SU-DHL-6 (cell line): ENCODE measurements around the gene CEP170B.

Source experiments
- H2AFZ ChIP-seq: fragments of 200-600 bp; sonication (generic); 2 replicates; pipeline ENCODE4 v1.6.1; 2014; ENCODE audit warnings: low read depth, mild to moderate bottlenecking, moderate library complexity, mixed read lengths, antibody characterized with exemption, low read length; ENCODE audit not compliant: severe bottlenecking
- H3F3A ChIP-seq: fragments of 200-600 bp; shearing (Covaris generic); 2 replicates; pipeline ENCODE4 v1.6.0; 2016; ENCODE audit warnings: antibody characterized with exemption, mild to moderate bottlenecking; ENCODE audit not compliant: insufficient read depth
- H3K27ac ChIP-seq: fragments of 200-600 bp; sonication (generic); 2 replicates; pipeline ENCODE4 v1.5.1; 2016; ENCODE audit warnings: low read depth, mild to moderate bottlenecking, low read length, moderate library complexity, mixed read lengths
- H3K27me3 ChIP-seq: fragments of 200-600 bp; sonication (generic), shearing (Covaris generic); 2 replicates; pipeline ENCODE4 v1.6.0; 2014; ENCODE audit warnings: mild to moderate bottlenecking, low read length
- H3K36me3 ChIP-seq: fragments of 200-600 bp; sonication (generic); 2 replicates; pipeline ENCODE4 v1.6.1; 2014; ENCODE audit warnings: mild to moderate bottlenecking, low read length, mixed read lengths
- H3K4me2 ChIP-seq: fragments of 300-600, 200-600 bp; shearing (Covaris generic), sonication (generic); 2 replicates; pipeline ENCODE4 v1.6.0; 2014; ENCODE audit warnings: low read length, low read depth, mild to moderate bottlenecking; ENCODE audit not compliant: poor library complexity, severe bottlenecking
- H3K4me3 ChIP-seq: fragments of 200-600 bp; sonication (generic); 2 replicates; pipeline ENCODE4 v1.5.1; 2014; ENCODE audit warnings: antibody characterized with exemption, low read length, mild to moderate bottlenecking, mixed read lengths; ENCODE audit not compliant: insufficient read depth, poor library complexity, severe bottlenecking
- H3K79me2 ChIP-seq: fragments of 200-600 bp; sonication (generic); 2 replicates; pipeline ENCODE4 v1.6.1; 2014; ENCODE audit warnings: mild to moderate bottlenecking, low read length, moderate library complexity; ENCODE audit not compliant: insufficient read depth
- H3K9ac ChIP-seq: fragments of 200-600 bp; sonication (generic); 2 replicates; pipeline ENCODE4 v1.7.0; 2014; ENCODE audit warnings: mild to moderate bottlenecking, low read length
- H3K9me2 ChIP-seq: fragments of 200-600 bp; sonication (generic); replicated peaks from 2 replicates; pipeline ENCODE4 v1.6.1; 2014; ENCODE audit warnings: low read length; ENCODE audit not compliant: insufficient read depth
- H3K9me3 ChIP-seq: fragments of 200-600 bp; sonication (generic); 2 replicates; pipeline ENCODE4 v1.6.1; 2014; ENCODE audit warnings: low read length, mixed read lengths; ENCODE audit not compliant: insufficient read depth
- H4K20me1 ChIP-seq: fragments of 200-600 bp; sonication (generic); 2 replicates; pipeline ENCODE4 v1.6.1; 2014; ENCODE audit warnings: low read depth, mild to moderate bottlenecking, antibody characterized with exemption, low read length, moderate library complexity, mixed read lengths
- EZH2phosphoT487 ChIP-seq: fragments of 200-600 bp; sonication (generic), shearing (Covaris generic); conservative IDR thresholded peaks from 2 replicates; pipeline ENCODE4 v1.6.1; 2018; ENCODE audit warnings: mild to moderate bottlenecking, antibody characterized with exemption, low read length, moderate library complexity, mixed read lengths
- TF ChIP-seq, protein P1 (sequence below): fragments of 200-600 bp; sonication (generic); IDR thresholded peaks from one replicate; pipeline ENCODE4 v1.5.1; 2017; ENCODE audit warnings: antibody characterized with exemption, mild to moderate bottlenecking, low read length, moderate library complexity; ENCODE audit not compliant: insufficient read depth, poor library complexity, severe bottlenecking

CEP170B gene

DNA sequence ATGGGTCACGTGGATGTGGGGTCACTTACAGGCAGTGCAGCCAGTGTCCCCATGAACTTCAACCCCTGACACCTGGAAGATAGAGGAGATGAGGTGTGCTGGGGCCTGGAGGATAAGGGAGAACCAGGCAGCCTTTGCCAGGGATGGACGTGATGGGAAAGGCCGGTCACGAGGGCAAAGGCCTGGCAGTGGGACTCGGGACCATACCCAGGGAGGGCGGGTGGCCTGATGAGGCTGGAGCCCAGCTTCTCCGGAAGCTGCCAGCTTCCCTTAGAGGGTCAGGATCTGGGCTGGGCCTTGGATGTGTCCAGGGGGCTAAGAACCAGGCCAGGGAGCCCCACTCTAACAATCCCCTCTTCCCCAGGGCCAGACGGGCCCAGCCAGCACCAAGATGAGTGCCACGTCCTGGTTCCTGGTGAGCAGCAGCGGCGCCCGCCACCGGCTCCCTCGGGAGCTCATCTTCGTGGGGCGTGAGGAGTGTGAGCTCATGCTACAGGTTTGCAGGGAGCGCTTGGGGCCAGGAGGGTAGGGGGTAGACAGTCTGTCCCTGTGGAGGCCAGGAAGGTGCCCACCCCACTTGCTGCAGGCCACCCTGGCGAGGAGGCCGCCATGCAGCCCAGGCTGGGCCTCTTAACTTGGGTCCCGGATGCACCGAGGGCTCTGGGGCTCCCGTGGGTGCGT, 3.1 kb downstream of the CEP170B start:
- TF ChIP-seq EZH2phosphoT487, result no peak
- TF ChIP-seq, protein P1, sequence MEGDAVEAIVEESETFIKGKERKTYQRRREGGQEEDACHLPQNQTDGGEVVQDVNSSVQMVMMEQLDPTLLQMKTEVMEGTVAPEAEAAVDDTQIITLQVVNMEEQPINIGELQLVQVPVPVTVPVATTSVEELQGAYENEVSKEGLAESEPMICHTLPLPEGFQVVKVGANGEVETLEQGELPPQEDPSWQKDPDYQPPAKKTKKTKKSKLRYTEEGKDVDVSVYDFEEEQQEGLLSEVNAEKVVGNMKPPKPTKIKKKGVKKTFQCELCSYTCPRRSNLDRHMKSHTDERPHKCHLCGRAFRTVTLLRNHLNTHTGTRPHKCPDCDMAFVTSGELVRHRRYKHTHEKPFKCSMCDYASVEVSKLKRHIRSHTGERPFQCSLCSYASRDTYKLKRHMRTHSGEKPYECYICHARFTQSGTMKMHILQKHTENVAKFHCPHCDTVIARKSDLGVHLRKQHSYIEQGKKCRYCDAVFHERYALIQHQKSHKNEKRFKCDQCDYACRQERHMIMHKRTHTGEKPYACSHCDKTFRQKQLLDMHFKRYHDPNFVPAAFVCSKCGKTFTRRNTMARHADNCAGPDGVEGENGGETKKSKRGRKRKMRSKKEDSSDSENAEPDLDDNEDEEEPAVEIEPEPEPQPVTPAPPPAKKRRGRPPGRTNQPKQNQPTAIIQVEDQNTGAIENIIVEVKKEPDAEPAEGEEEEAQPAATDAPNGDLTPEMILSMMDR, result no peak
- Histone ChIP-seq H3K79me2 (no peaks in the 10 kb centered on the region), H4K20me1 (no peaks in the 10 kb centered on the region), H3K27me3 (no peaks in the 10 kb centered on the region), H3K4me3 (no peak overlapping the region), H2AFZ (no peak overlapping the region), H3K9me3 (no peaks in the 10 kb centered on the region), H3K27ac (no peak overlapping the region), H3K36me3 (no peaks in the 10 kb centered on the region), H3K4me2 (no peak overlapping the region), H3F3A (no peaks in the 10 kb centered on the region), H3K9me2 (no peaks in the 10 kb centered on the region), H3K9ac (no peak overlapping the region)

DNA sequence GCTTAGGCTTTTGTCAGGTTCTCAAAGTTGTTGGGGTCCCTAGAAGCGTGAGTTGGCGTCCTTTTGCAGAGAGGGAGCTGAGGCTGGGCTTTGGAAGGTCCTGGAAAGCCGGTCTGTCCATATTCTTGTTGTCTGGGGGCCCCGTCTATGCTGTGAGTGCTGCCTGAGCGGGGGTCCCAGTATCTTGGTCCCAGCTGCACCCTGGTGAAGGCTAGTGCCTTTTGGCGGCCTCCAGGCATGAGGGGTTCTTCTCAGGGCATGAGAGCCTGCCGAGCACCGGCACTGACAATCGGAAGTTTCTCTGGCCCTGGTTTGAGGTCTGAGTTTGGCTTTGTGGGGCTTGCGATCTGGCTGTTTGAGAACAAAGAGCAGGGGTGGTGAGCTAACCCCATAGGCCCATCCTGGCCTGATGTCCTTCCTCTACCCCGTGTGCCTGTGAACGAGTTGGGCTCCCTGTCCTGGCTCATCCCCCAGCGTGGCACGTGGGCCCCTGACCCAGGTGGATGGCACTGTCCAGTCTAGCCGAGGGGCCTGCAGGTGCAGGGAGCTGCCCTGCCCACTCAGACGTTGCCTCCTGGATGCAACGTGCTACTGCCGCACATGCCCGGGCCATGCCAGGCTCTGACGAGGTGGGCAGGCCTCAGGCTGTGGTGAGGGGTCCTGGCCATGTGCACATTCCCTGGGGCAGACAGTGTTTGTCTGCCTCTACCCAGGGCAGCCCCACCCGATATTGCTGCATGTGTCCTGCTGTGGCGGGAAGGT, 3.9 kb downstream of the CEP170B start:
- H3K9ac ChIP-seq, result no peak overlapping the region
- H3K4me2 ChIP-seq, result no peak overlapping the region
- no peak overlapping the region for H2AFZ ChIP-seq
- H3K79me2 ChIP-seq, result no peaks in the 10 kb centered on the region
- TF ChIP-seq, protein P1, result no peak
- no peak for TF ChIP-seq EZH2phosphoT487
- H3K27ac ChIP-seq, result no peak overlapping the region
- H3K9me2 ChIP-seq, result no peaks in the 10 kb centered on the region
- no peaks in the 10 kb centered on the region for H3K9me3 ChIP-seq
- no peaks in the 10 kb centered on the region for H3K36me3 ChIP-seq
- H4K20me1 ChIP-seq, result no peaks in the 10 kb centered on the region
- H3K27me3 ChIP-seq, result no peaks in the 10 kb centered on the region
- H3F3A ChIP-seq, result no peaks in the 10 kb centered on the region
- no peak overlapping the region for H3K4me3 ChIP-seq

DNA sequence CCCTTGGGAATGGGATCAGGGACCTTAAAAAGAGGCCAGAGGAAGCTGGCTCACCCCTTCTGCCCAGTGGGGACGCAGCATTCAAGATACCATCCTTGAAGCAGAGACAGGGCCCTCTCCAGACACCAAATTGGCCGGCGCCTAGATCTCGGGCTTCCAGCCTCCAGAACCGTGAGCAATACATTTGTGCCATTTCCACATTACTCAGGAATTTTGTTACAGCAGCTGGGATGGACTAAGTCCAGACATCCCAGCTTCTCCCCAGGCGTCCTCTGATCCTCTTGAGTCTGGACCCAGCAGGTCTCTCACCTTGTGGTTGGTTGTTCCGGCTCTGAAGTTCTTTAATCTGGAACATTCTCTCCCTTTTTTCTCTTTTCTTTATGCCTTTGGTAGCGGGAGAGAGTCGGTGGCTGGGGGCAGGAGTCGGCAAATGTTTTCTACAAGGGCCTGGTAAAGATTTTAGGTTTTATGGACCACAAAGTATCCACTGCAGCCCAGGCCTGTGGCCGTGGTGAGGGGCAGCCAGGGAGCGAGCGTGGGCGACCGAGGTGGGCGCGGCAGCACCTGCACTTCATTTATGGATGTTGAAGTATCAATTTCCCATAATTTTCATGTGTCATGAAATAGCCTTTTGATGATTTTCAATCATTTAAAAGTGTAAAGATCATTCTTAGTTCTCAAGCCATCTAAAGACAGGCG, 4.8 kb downstream of the CEP170B start:
- Histone ChIP-seq H3K27me3 (no peaks in the 10 kb centered on the region), H3K9ac (no peak overlapping the region), H3K36me3 (no peaks in the 10 kb centered on the region), H3K4me3 (no peak overlapping the region), H3K9me3 (no peaks in the 10 kb centered on the region), H4K20me1 (no peaks in the 10 kb centered on the region), H3K9me2 (no peaks in the 10 kb centered on the region), H3K4me2 (no peak overlapping the region), H3K27ac (no peak overlapping the region), H2AFZ (no peak overlapping the region), H3K79me2 (no peaks in the 10 kb centered on the region), H3F3A (no peaks in the 10 kb centered on the region)
- TF ChIP-seq, protein P1, result no peak
